Heart left ventricle (tissue), 13 donors: ENCODE data around the gene TIMD4.

ENCODE experiments used
- POLR2A ChIP-seq, 2 donors: fragments of 450-650 bp; IDR thresholded peaks; one replicate each; pipeline ENCODE4 v1.6.1; 2017; ENCODE audit warnings: antibody characterized with exemption in 2 of 2, mild to moderate bottlenecking in 2 of 2, moderate library complexity in 2 of 2
- TF ChIP-seq, protein P1 (sequence below), 12 donors: fragments of 200-600 bp; sonication (generic) in 4 of 12; IDR thresholded peaks; one replicate each; pipeline versions ENCODE4 v1.5.0 to v1.8.0; 2018 to 2022; ENCODE audit warnings: antibody characterized with exemption in 12 of 12, mild to moderate bottlenecking in 5 of 12
- donor health status: ischemic (EF 13 %, LVEDD 7.1; RV severe dilation, severe dysfunction).
- donor health status: DM: no; HTN: yes; CAD: no.
- donor health status: DM: no; HTN: no; CAD: no.
- donor health status: ischemic (EF 25% LVEDD 6.9; RV normal size, moderate dysfunction).
- donor health status: ischemic (EF 25% LVEDD 5.7; RV mildly dilated, moderate dysfunction).
- donor health status: ischemic (EF 35%, LVEDD 5.7; RV mildly dilated, moderate dysfunction).
- donor health status: nonischemic (EF 11% LVEDD 7.7; RV severe dilation, severe dysfunction).
- donor health status: DM: yes; HTN: yes; CAD: no.
- donor health status: PGD.
- donor health status: ischemic (EF 29% LVEDD 5.4; RV normal size, mild dysfunction).
- donor health status: nonischemic (EF 23%, LVEDD 6.1; RV moderate dilation, normal function).

DNA sequence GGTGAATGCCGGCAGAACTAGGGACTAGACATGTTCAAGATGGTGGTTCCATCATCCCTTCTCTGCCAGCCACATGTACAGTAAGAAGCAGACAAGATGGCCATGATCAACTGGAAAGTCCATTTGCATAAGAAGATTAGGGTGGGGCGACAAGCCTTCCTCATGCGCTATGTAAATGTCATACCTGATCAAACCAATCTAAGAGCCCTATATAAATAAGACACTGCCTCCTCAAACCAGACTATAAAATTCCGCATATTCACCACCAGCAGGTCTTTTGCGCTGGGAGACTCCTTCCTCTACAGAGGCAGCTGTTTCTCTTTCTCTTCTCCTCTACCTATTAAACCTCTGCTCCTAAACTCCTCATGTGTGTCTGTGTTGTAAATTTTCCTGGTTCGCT lies 53.8 kb downstream of the TIMD4 start:
- no peak for TF ChIP-seq POLR2A (IDR thresholded peaks at IDR 0.05)
- TF ChIP-seq, protein P1, sequence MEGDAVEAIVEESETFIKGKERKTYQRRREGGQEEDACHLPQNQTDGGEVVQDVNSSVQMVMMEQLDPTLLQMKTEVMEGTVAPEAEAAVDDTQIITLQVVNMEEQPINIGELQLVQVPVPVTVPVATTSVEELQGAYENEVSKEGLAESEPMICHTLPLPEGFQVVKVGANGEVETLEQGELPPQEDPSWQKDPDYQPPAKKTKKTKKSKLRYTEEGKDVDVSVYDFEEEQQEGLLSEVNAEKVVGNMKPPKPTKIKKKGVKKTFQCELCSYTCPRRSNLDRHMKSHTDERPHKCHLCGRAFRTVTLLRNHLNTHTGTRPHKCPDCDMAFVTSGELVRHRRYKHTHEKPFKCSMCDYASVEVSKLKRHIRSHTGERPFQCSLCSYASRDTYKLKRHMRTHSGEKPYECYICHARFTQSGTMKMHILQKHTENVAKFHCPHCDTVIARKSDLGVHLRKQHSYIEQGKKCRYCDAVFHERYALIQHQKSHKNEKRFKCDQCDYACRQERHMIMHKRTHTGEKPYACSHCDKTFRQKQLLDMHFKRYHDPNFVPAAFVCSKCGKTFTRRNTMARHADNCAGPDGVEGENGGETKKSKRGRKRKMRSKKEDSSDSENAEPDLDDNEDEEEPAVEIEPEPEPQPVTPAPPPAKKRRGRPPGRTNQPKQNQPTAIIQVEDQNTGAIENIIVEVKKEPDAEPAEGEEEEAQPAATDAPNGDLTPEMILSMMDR (IDR thresholded peaks at IDR 0.05), result no peak
